ENCODE measurements around the gene AGPAT3.

Gene AGPAT3

DNA sequence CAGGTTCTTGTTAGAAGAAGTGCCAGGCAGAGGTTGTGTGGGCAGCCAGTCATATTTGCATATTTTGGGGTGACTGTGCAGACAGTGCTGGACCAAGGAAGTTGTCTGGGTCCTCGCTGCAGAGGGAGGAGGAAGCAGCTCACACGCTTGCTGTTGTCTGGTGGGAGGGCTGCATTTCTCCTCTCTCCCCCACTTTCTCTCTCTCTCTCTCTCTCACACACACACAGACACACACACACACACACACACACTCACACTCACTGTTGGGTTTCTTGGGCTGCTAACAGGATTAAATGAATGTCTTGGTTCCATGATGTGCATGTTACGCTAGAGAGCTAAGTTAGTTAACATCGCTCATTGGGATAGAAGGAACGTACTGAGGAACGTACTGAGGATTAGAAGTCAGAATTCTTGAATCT lies 72.9 kb downstream of the AGPAT3 start:
- no peak overlapping the region for H3K4me3 ChIP-seq (ENCODE audit: low read depth, low read length)
- DNase-seq (ENCODE audit: low read depth, low spot score), result no peak
- TF ChIP-seq, protein P1, sequence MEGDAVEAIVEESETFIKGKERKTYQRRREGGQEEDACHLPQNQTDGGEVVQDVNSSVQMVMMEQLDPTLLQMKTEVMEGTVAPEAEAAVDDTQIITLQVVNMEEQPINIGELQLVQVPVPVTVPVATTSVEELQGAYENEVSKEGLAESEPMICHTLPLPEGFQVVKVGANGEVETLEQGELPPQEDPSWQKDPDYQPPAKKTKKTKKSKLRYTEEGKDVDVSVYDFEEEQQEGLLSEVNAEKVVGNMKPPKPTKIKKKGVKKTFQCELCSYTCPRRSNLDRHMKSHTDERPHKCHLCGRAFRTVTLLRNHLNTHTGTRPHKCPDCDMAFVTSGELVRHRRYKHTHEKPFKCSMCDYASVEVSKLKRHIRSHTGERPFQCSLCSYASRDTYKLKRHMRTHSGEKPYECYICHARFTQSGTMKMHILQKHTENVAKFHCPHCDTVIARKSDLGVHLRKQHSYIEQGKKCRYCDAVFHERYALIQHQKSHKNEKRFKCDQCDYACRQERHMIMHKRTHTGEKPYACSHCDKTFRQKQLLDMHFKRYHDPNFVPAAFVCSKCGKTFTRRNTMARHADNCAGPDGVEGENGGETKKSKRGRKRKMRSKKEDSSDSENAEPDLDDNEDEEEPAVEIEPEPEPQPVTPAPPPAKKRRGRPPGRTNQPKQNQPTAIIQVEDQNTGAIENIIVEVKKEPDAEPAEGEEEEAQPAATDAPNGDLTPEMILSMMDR (IDR thresholded peaks at IDR 0.05; ENCODE audit: insufficient read depth, low read length, missing control alignments), result no peak
- CTCF ChIA-PET, result interaction anchor here (0.9 to 4.9 kb wide), 8 partner anchors 9 to 127 kb away, joined by 3 to 29 read pairs (median 6); no protein-coding TSS in a partner anchor
- POLR2A ChIA-PET, result no interaction called here

DNA sequence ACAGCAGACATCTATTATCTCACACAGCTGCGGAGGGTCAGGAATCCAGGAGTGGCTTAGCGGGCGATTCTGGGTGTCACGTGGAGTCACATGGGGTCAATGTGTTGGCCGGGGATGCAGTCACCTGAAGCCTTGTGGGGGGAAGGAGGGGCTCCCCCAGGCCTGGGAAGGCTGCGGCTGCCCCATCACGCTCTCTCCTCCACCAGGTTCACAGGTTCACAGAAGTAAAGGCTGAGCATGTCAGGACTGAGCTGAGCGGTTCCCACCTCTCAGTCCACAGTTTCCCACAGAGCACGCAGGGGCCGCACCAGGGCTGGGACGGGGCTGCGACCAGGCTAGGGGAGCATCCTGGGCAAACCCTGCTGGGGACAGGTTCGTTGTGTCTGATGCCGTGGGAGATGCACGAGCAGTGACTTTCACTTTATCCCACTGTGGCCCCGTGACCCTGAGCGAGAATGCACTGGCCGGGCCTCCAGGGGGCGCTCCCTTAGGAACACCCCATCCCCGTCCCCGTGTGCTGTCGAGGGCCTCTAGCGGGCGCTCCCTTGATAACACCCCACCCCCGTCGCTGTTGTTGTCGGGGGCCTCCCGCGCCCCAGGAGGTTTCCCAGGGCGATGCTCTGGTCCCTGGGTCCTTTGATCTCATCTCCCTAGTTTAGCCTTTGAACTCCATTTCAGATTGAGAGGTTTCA lies 73.9 kb downstream of the AGPAT3 start:
- H3K4me3 ChIP-seq (ENCODE audit: low read depth, low read length), result peak overlapping the region; percentile 45

DNA sequence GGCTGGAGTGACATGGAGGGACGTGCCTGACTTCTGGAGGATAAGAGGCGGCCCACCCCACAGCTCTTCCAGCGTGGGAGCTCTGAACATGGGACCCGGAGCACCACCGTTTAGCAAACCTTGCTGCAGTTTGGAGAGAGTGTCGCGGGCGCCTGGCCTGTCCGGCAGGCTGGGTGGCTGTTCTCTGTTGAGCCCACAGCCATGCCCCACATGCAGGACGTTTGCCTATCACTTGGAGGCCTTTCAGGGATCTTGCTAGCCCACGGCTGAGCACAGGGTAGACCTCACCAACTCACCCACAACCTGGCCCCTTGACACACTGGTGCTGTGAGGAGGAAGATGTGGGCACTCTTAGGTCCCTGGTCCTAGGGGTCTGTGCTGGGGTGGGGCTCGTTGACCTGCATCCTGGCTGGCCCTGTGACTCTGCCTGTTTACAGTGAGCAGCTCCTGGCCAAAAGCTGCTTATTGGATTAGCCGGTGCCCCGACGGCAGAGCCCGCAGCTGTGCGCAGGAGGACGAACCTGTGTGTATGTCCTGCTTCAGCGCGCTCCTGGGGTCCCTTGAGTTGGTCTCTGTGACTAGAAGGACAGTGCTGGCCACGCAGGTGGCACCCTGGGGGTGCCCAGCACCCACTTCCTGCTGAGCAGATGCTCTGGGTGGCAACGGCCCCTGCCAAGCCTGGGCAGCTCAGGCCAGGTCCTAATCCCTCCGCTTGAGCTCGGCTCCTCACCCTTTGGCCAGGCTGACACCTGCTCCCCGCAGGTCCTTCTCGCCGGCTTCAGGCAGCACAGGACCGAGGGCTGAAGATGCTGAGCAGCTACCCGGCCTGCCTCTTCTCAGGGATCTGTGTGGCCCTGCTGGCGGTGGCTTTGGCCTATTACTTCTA lies 74.7 kb downstream of the AGPAT3 start:
- TF ChIP-seq, protein P1 (IDR thresholded peaks at IDR 0.05; ENCODE audit: insufficient read depth, low read length, missing control alignments), result no peak
- DNase-seq (ENCODE audit: low read depth, low spot score), result no peak
- no peak overlapping the region for H3K4me3 ChIP-seq (ENCODE audit: low read depth, low read length)
- ChIA-PET POLR2A (no interaction called here), CTCF (interaction anchor here (1.0 to 4.9 kb wide), 13 partner anchors 8 to 150 kb away, joined by 3 to 29 read pairs (median 5); partner anchors contain the start of gene RRP1)

More for the DNA sequence above, 73.9 kb downstream of the AGPAT3 start:
- POLR2A ChIA-PET, result no interaction called here
- no peak for DNase-seq (ENCODE audit: low read depth, low spot score)
- CTCF ChIA-PET, result interaction anchor here (0.6 to 4.9 kb wide), 16 partner anchors 7 to 149 kb away, joined by 3 to 29 read pairs (median 4); partner anchors contain the start of gene RRP1
- TF ChIP-seq, protein P1 (IDR thresholded peaks at IDR 0.05; ENCODE audit: insufficient read depth, low read length, missing control alignments), result peak; percentile 97

DNA sequence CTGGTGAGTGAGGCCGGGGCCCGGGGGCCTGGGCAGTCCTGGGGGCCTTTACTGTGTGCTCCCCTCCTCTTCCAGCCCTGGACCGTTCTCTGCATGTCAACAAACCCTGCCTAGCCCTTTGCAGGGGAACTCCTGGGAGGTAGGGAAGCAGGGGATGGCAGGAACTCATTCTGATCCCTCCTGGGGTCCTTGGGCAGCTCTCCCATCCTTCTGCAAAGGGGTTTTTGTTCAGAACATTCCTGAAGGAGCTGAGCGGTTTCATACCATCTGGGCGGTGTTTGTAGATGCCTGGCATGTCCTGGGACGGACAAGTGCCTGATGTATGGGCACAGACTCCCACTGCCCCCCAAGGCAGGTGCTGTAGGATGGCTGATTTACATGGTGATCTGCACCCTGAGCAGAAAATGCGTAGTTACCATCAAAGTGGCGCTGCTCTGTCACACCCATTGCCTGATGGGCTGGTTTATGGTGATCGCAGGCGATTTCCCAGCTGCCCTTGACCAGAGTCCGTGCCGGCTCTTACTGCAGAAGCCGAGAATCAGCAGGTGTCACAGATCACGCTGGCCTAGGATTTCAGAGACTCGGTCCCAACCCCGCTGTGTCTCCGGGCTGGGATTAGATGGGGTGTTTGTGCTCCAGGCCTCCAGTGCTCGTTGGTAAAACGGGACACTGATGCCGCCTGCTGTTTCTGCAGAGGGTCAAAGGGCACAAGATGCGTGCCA lies 75.5 kb downstream of the AGPAT3 start:
- no peak overlapping the region for H3K4me3 ChIP-seq (ENCODE audit: low read depth, low read length)
- TF ChIP-seq, protein P1 (IDR thresholded peaks at IDR 0.05; ENCODE audit: insufficient read depth, low read length, missing control alignments), result no peak
- no peak for DNase-seq (ENCODE audit: low read depth, low spot score)
- ChIA-PET POLR2A (no interaction called here), CTCF (interaction anchor here (0.9 to 4.9 kb wide), 10 partner anchors 9 to 130 kb away, joined by 3 to 29 read pairs (median 4); no protein-coding TSS in a partner anchor)

DNA sequence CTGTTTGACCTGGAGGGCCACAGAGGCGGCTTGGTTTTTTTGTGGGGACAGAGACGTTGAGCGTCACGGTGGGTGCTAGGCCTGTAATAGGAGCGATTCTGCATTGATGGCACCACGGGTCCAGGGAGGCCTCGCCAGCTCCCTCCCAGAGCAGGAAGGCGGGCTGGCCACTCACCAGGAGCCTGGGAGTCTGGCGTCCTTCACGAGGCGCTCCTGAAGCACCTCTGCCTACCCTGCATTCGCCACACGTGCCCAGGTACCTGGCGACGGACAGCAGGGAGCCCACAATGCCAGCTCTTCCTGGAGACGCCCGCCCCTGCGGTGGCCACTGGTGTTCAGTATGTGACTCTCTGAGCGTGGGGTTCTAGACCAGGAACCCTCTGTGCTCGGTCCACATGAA lies 77.2 kb downstream of the AGPAT3 start:
- ChIA-PET POLR2A (no interaction called here), CTCF (interaction anchor here (0.6 to 4.9 kb wide), 4 partner anchors 10 to 177 kb away, joined by 3 to 29 read pairs (median 14); no protein-coding TSS in a partner anchor)
- TF ChIP-seq, protein P1 (IDR thresholded peaks at IDR 0.05; ENCODE audit: insufficient read depth, low read length, missing control alignments), result no peak
- DNase-seq (ENCODE audit: low read depth, low spot score), result no peak
- H3K4me3 ChIP-seq (ENCODE audit: low read depth, low read length), result no peak overlapping the region
